Kidney (tissue), 14 donors: ENCODE results near the gene RNF32. TPM values are rescaled to one million over a fixed set of nuclear protein-coding genes. Genes with fewer than 3 reads are reported as not detected.

ENCODE experiments used
- DNase-seq, 5 donors: peaks; one replicate each; pipeline ENCODE4 v3.0.0-alpha.2; 2013 to 2020
- FAIRE-seq: peaks from 2 replicates; lab custom pipeline; 2012; peaks lifted over from hg19 to GRCh38; lab: Jason Lieb, UNC
- H3K27ac ChIP-seq, 2 donors: one replicate each; pipeline ENCODE4 v1.7.0; 2013; ENCODE audit warnings: low read depth in 2 of 2, low read length in 2 of 2, inconsistent platforms in 1 of 2
- H3K27me3 ChIP-seq: one replicate; pipeline ENCODE4 v1.7.1; 2013; ENCODE audit warnings: low read length, inconsistent platforms; ENCODE audit not compliant: control insufficient read depth, insufficient read depth
- H3K36me3 ChIP-seq, 3 donors: one replicate each; pipeline versions ENCODE4 v1.7.0 to v1.7.1; 2013; ENCODE audit warnings: low read length in 3 of 3, control low read depth in 1 of 3, inconsistent platforms in 1 of 3; ENCODE audit not compliant: insufficient read depth in 3 of 3, control insufficient read depth in 2 of 3
- H3K4me1 ChIP-seq, 3 donors: one replicate each; pipeline versions ENCODE4 v1.7.0 to v1.7.1; 2013; ENCODE audit warnings: low read length in 3 of 3, inconsistent platforms in 1 of 3, low read depth in 1 of 3; ENCODE audit not compliant: control insufficient read depth in 2 of 3, insufficient read depth in 2 of 3
- H3K4me3 ChIP-seq, 3 donors: one replicate each; pipeline versions ENCODE4 v1.7.0 to v1.8.1; 2013; ENCODE audit warnings: low read length in 3 of 3, control low read depth in 1 of 3, inconsistent platforms in 1 of 3
- H3K9ac ChIP-seq, 3 donors: one replicate each; pipeline versions ENCODE4 v1.7.0 to v1.7.1; 2013; ENCODE audit warnings: low read length in 3 of 3, control low read depth in 1 of 3, inconsistent platforms in 1 of 3
- H3K9me3 ChIP-seq, 3 donors: one replicate each; pipeline versions ENCODE4 v1.7.0 to v1.7.1; 2013; ENCODE audit warnings: low read length in 3 of 3, control low read depth in 1 of 3, inconsistent platforms in 1 of 3; ENCODE audit not compliant: control insufficient read depth in 2 of 3, insufficient read depth in 1 of 3
- CTCF ChIP-seq: IDR thresholded peaks from 3 replicates; pipeline ENCODE4 v1.5.1; 2012; ENCODE audit warnings: mild to moderate bottlenecking, moderate library complexity, borderline replicate concordance; ENCODE audit not compliant: insufficient read depth; ENCODE audit errors: extremely low read depth
- intact Hi-C: fragments of 100-400 bp; cut with DNase I; formaldehyde crosslinking; loops from one replicate; pipeline ENCODE4 v1.11.1; 2022
- polyA plus RNA-seq: library from polyadenylated mRNA; stranded (reverse); fragments of 350-450 nt; fragmentation: Illumina TruSeq; extraction: RNeasy Lipid Tissue Mini Kit (QIAGEN cat#74804); gene quantifications from one replicate; pipeline ENCODE4 v1.2.3, GENCODE V29; 2014; ENCODE audit warnings: low read depth, low replicate concordance; ENCODE audit not compliant: insufficient read depth
- total RNA-seq: library from RNA; stranded (reverse); fragmentation: NEBNext Ultra II Directional; extraction: Animal tissue kit (Norgen Biotek cat#: 25700); gene quantifications from one replicate; pipeline ENCODE4 v1.2.1, GENCODE V29; 2021
- donor health status: control.
- donor health status: control.
- donor health status: control.
- donor health status: control.
- donor health status: control.
- donor health status: DM: yes; HTN: yes; CAD: no.
- donor health status: Normal renal cell carcinoma (clear cell type).

RNF32 gene
- total and polyA plus RNA-seq, 2 donors from 2014 or later = 1.6 to 2.7 TPM

- no peaks in the 10 kb centered on the region for H3K4me1 ChIP-seq
- H3K36me3 ChIP-seq = no peaks in the 10 kb centered on the region
- intact Hi-C loops = no loop called here
- FAIRE-seq (no peak), DNase-seq (no peak)
- TF ChIP-seq CTCF = no peak
- no peaks in the 10 kb centered on the region for H3K9me3 ChIP-seq
- H3K9ac ChIP-seq = no peak overlapping the region
- H3K27ac ChIP-seq = no peak overlapping the region
- H3K27me3 ChIP-seq = no peaks in the 10 kb centered on the region
- no peak overlapping the region for H3K4me3 ChIP-seq
Observed at GRCh38 chr7:156655983-156656382, 15.4 kb downstream of the RNF32 start.

GRCh38 chr7:156656598-156656997 lies 16.0 kb downstream of the RNF32 start:
- Histone ChIP-seq H3K27me3 (no peaks in the 10 kb centered on the region), H3K9ac (no peak overlapping the region), H3K9me3 (no peaks in the 10 kb centered on the region), H3K4me1 (no peaks in the 10 kb centered on the region), H3K36me3 (no peaks in the 10 kb centered on the region), H3K4me3 (no peak overlapping the region), H3K27ac (no peak overlapping the region)
- no peak for FAIRE-seq
- DNase-seq = peak in 1 of 5 donors; percentile 43
- no peak for TF ChIP-seq CTCF
- intact Hi-C loops = no loop called here

GRCh38 chr7:156657681-156658080 lies 17.1 kb downstream of the RNF32 start:
- Histone ChIP-seq H3K36me3 (no peaks in the 10 kb centered on the region), H3K9ac (no peak overlapping the region), H3K4me3 (no peak overlapping the region), H3K9me3 (no peaks in the 10 kb centered on the region), H3K27ac (no peak overlapping the region), H3K4me1 (no peaks in the 10 kb centered on the region), H3K27me3 (no peaks in the 10 kb centered on the region)
- intact Hi-C loops = no loop called here
- FAIRE-seq (no peak), DNase-seq (no peak)
- TF ChIP-seq CTCF = no peak

- no peak overlapping the region for H3K9ac ChIP-seq
- no peak for DNase-seq
- H3K36me3 ChIP-seq = no peaks in the 10 kb centered on the region
- H3K4me1 ChIP-seq = no peaks in the 10 kb centered on the region
- no peak overlapping the region for H3K27ac ChIP-seq
- no peaks in the 10 kb centered on the region for H3K9me3 ChIP-seq
- no peak overlapping the region for H3K4me3 ChIP-seq
- no peak for TF ChIP-seq CTCF
- H3K27me3 ChIP-seq = no peaks in the 10 kb centered on the region
- intact Hi-C loops = no loop called here
- FAIRE-seq = no peak
Observed at GRCh38 chr7:156659203-156659602, 18.6 kb downstream of the RNF32 start.
